K562 (cell line): ENCODE results near the gene POTEJ.
"Not testable (repeated sequence)": the region's sequence is repeated elsewhere in the genome, so short reads cannot be mapped to it uniquely, and the experiment has no call there.

Experiments
- JUNB ChIP-seq: fragments of 450-650 bp; formaldehyde crosslinking; conservative IDR thresholded peaks from 2 replicates; pipeline ENCODE4 v1.4.0; 2020; ENCODE audit warnings: mild to moderate bottlenecking
- PATZ1 ChIP-seq: fragments of 250-450 bp; sonication (Bioruptor Pico); IDR thresholded peaks from 2 replicates; pipeline ENCODE4 v1.5.0; 2020; ENCODE audit warnings: mild to moderate bottlenecking, borderline replicate concordance
- POLR2AphosphoS5 ChIP-seq: IDR thresholded peaks from 2 replicates; pipeline ENCODE4 v1.6.1; 2011; ENCODE audit warnings: mild to moderate bottlenecking, low read depth, low read length, moderate library complexity; ENCODE audit not compliant: control insufficient read depth, insufficient read depth
- TCF7L2 ChIP-seq: fragments of 150-350 bp; IDR thresholded peaks from 2 replicates; pipeline ENCODE4 v1.6.1; 2016; ENCODE audit warnings: low read depth, mild to moderate bottlenecking, low read length, moderate library complexity
- ZNF318 ChIP-seq, 2 experiments: fragments of 450-650 bp; IDR thresholded peaks; 2 replicates each; pipeline ENCODE4 v1.6.1; 2016; ENCODE audit warnings: mild to moderate bottlenecking in 2 of 2, borderline replicate concordance in 1 of 2, low read depth in 1 of 2, moderate library complexity in 1 of 2

DNA sequence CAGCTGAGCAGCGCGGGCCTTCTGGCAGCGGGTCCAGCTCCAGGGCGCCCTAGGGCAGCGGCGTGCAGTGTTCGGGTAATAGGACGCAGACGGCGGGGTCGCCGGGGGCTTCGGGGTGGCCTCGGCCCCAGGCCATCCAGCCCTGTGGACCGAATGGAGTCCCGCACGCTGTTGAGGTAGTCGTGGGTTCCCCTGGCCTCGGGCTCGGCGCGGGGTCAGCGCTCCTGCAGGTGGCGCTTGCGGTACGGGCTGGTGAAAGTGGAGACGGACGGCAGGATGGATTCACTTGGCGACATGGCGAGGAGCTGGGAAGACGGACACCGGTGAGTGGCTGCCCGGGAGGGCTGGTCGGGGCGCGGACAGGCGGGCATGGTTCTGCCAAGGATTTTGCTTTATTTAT is 82.2 kb downstream of the POTEJ start:
- TF ChIP-seq JUNB (CRISPR knock-in tag); PATZ1 (CRISPR knock-in tag); ZNF318 (IDR thresholded peaks at IDR 0.05; ENCODE audit: borderline replicate concordance in 1 of 2, low read depth in 1 of 2); TCF7L2; POLR2AphosphoS5: not testable (repeated sequence)
